PC-9 (cell line): Measurements from ENCODE around the gene SAG.

Experiments used
- EZH2 ChIP-seq: fragments of 200-600 bp; sonication (generic); IDR thresholded peaks from 2 replicates; pipeline ENCODE4 v1.8.0; 2017; ENCODE audit warnings: antibody characterized with exemption, low read depth
- TF ChIP-seq, protein P1 (sequence below): fragments of 200-600 bp; sonication (generic); conservative IDR thresholded peaks from 2 replicates; pipeline ENCODE4 v1.6.1; 2017; ENCODE audit warnings: mixed run types, antibody characterized with exemption, mild to moderate bottlenecking, moderate library complexity

DNA sequence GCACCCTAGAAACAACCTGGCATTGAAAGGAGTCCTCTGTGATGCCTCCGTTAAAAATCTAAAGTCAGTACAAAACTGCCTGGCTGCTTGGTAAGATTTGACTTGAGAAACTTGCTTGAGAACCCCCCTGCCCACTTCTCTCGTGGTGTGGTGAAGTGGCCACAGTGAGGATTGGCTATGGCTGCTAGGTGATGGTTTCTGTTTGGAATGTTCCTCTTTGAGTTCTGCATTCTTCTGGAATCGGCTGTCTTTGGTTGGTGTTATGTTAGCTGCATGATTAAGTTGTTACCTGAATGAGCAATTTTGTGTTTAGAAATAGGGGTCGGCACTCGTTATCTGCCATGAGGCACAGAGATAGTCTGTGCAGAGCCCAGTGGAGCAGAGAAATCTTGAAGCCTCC is 21.7 kb upstream of the SAG start:
- TF ChIP-seq, protein P1, sequence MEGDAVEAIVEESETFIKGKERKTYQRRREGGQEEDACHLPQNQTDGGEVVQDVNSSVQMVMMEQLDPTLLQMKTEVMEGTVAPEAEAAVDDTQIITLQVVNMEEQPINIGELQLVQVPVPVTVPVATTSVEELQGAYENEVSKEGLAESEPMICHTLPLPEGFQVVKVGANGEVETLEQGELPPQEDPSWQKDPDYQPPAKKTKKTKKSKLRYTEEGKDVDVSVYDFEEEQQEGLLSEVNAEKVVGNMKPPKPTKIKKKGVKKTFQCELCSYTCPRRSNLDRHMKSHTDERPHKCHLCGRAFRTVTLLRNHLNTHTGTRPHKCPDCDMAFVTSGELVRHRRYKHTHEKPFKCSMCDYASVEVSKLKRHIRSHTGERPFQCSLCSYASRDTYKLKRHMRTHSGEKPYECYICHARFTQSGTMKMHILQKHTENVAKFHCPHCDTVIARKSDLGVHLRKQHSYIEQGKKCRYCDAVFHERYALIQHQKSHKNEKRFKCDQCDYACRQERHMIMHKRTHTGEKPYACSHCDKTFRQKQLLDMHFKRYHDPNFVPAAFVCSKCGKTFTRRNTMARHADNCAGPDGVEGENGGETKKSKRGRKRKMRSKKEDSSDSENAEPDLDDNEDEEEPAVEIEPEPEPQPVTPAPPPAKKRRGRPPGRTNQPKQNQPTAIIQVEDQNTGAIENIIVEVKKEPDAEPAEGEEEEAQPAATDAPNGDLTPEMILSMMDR = no peak
- TF ChIP-seq EZH2 = no peak
